Central memory CD8-positive, alpha-beta T cell (primary cell): ENCODE results near the gene TBL1Y.

ENCODE experiments used
- ATAC-seq: fragments of 150-1000 bp; cut with Tn5 transposase; replicated peaks from 2 replicates; pipeline ENCODE4 v1.10.0; 2022; ENCODE audit warnings: mild to moderate bottlenecking, moderate FRiP score, moderate number of reproducible peaks; ENCODE audit not compliant: poor library complexity, severe bottlenecking; ENCODE audit errors: extremely low read depth
- DNase-seq, 2 donors: peaks; one replicate each; pipeline ENCODE4 v3.0.0; 2021; ENCODE audit warnings: low spot score in 2 of 2
- H3K27ac Mint-ChIP-seq: one replicate; pipeline ENCODE4 v1.8.0; 2022; ENCODE audit warnings: low read depth, mild to moderate bottlenecking, moderate library complexity, mixed read lengths
- H3K27me3 Mint-ChIP-seq: one replicate; pipeline ENCODE4 v1.8.0; 2022; ENCODE audit warnings: mixed read lengths
- H3K36me3 Mint-ChIP-seq: one replicate; pipeline ENCODE4 v1.8.0; 2022; ENCODE audit warnings: mild to moderate bottlenecking, moderate library complexity, mixed read lengths; ENCODE audit not compliant: insufficient read depth
- H3K4me1 Mint-ChIP-seq: one replicate; pipeline ENCODE4 v1.8.0; 2022; ENCODE audit warnings: mixed read lengths
- H3K4me3 Mint-ChIP-seq: one replicate; pipeline ENCODE4 v1.8.0; 2022; ENCODE audit warnings: mild to moderate bottlenecking, moderate library complexity, mixed read lengths
- H3K9me3 Mint-ChIP-seq: one replicate; pipeline ENCODE4 v1.8.0; 2022; ENCODE audit warnings: mixed read lengths

Gene TBL1Y

GRCh38 chrY:7110086-7110485 is 199.6 kb downstream of the TBL1Y start:
- no peak for ATAC-seq
- no peaks in the 10 kb centered on the region for H3K27me3 Mint-ChIP-seq
- H3K9me3 Mint-ChIP-seq = no peaks in the 10 kb centered on the region
- no peak overlapping the region for H3K4me3 Mint-ChIP-seq
- no peak overlapping the region for H3K27ac Mint-ChIP-seq
- H3K4me1 Mint-ChIP-seq = peaks cover 22% of the 10 kb centered on the region
- H3K36me3 Mint-ChIP-seq = no peaks in the 10 kb centered on the region
- DNase-seq = no peak

GRCh38 chrY:7115871-7116270 is 205.4 kb downstream of the TBL1Y start:
- Mint-ChIP-seq H3K9me3 (no peaks in the 10 kb centered on the region), H3K27ac (no peak overlapping the region), H3K4me1 (peaks cover 7% of the 10 kb centered on the region), H3K36me3 (no peaks in the 10 kb centered on the region), H3K4me3 (no peak overlapping the region), H3K27me3 (no peaks in the 10 kb centered on the region)
- DNase-seq = no peak
- no peak for ATAC-seq

- Mint-ChIP-seq H3K4me1 (peaks cover 21% of the 10 kb centered on the region), H3K27ac (no peak overlapping the region), H3K27me3 (no peaks in the 10 kb centered on the region), H3K36me3 (peaks cover 2% of the 10 kb centered on the region), H3K4me3 (no peak overlapping the region), H3K9me3 (no peaks in the 10 kb centered on the region)
- ATAC-seq = no peak
- no peak for DNase-seq
Observed at GRCh38 chrY:7122202-7122601, 211.7 kb downstream of the TBL1Y start.

GRCh38 chrY:7125136-7126056 is 214.9 kb downstream of the TBL1Y start:
- Mint-ChIP-seq H3K27me3 (no peaks in the 10 kb centered on the region), H3K4me3 (no peak overlapping the region), H3K9me3 (no peaks in the 10 kb centered on the region), H3K27ac (no peak overlapping the region), H3K4me1 (peaks cover 22% of the 10 kb centered on the region), H3K36me3 (peaks cover 2% of the 10 kb centered on the region)
- no peak for ATAC-seq
- no peak for DNase-seq

- no peak for ATAC-seq
- Mint-ChIP-seq H3K27ac (peak overlapping the region; percentile 60), H3K4me3 (no peak overlapping the region), H3K9me3 (no peaks in the 10 kb centered on the region), H3K4me1 (peaks cover 30% of the 10 kb centered on the region), H3K27me3 (no peaks in the 10 kb centered on the region), H3K36me3 (peaks cover 2% of the 10 kb centered on the region)
- DNase-seq = no peak
Observed at GRCh38 chrY:7128211-7128610, 217.7 kb downstream of the TBL1Y start.
